Memory B cell (primary cell): ENCODE results near the gene LAMC1.

ENCODE experiments used
- ATAC-seq: fragments of 150-1000 bp; cut with Tn5 transposase; 2 replicates; pipeline ENCODE4 v1.10.0; 2021; ENCODE audit warnings: low read depth, mild to moderate bottlenecking, moderate library complexity
- DNase-seq, 2 donors: peaks; one replicate each; pipeline ENCODE4 v3.0.0; 2022; ENCODE audit warnings: low spot score in 2 of 2
- H3K27ac Mint-ChIP-seq: one replicate; pipeline ENCODE4 v1.8.0; 2022; ENCODE audit warnings: mild to moderate bottlenecking, moderate library complexity, mixed read lengths
- H3K27me3 Mint-ChIP-seq: one replicate; pipeline ENCODE4 v1.8.0; 2022; ENCODE audit warnings: mixed read lengths
- H3K36me3 Mint-ChIP-seq: one replicate; pipeline ENCODE4 v1.8.0; 2022; ENCODE audit warnings: mild to moderate bottlenecking, mixed read lengths
- H3K4me1 Mint-ChIP-seq: one replicate; pipeline ENCODE4 v1.8.0; 2022; ENCODE audit warnings: mixed read lengths
- H3K4me3 Mint-ChIP-seq: one replicate; pipeline ENCODE4 v1.8.0; 2022; ENCODE audit warnings: mild to moderate bottlenecking, moderate library complexity, mixed read lengths
- H3K9me3 Mint-ChIP-seq: one replicate; pipeline ENCODE4 v1.8.0; 2022; ENCODE audit warnings: mixed read lengths

The LAMC1 gene

DNA sequence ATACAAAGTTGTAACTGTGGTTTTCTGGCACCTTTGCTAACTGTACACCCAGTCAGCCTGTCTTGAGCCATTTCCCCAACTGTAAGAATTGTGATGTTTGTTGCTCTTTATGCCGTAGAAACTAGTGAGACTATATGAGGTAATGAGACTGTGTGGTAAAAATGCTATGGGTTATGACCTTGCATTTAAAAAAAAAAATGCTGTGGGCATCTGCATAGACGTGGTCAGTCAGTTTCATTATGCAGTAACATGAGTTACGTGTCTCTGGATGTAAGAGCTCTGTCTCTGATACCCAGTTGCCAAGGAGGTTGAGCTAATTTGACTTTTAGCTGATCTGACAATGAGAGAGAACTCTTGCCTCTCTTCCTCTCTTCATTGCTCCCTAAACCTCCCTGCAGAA lies 82.2 kb downstream of the LAMC1 start:
- peaks cover 11% of the 10 kb centered on the region for H3K36me3 Mint-ChIP-seq
- no peaks in the 10 kb centered on the region for H3K9me3 Mint-ChIP-seq
- DNase-seq (no peak), ATAC-seq (no peak)
- H3K4me3 Mint-ChIP-seq, result no peak overlapping the region
- peaks cover 16% of the 10 kb centered on the region for H3K4me1 Mint-ChIP-seq
- no peaks in the 10 kb centered on the region for H3K27me3 Mint-ChIP-seq
- H3K27ac Mint-ChIP-seq, result no peak overlapping the region

DNA sequence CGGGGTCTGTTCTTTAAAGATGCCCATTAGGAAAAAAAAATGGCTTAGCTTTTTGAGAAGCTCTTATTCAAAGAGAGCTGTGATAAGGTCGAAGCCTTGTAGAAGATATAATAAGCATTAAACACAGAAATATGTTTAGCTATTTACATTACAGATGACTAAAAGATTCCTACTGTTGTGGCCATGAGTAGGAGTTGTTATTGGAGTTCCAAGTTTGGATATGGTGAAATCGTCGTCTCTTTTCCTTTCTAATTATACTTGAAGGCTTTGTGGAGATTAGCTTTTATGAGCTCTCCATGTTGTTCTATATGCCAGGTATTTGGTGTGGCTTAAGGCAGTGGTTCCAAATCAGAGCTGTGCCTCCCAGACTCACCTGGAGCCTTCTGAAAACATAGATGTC lies 82.9 kb downstream of the LAMC1 start:
- DNase-seq, result no peak
- no peak overlapping the region for H3K27ac Mint-ChIP-seq
- no peak overlapping the region for H3K4me3 Mint-ChIP-seq
- H3K9me3 Mint-ChIP-seq, result no peaks in the 10 kb centered on the region
- peaks cover 16% of the 10 kb centered on the region for H3K4me1 Mint-ChIP-seq
- H3K27me3 Mint-ChIP-seq, result no peaks in the 10 kb centered on the region
- no peak for ATAC-seq
- peaks cover 12% of the 10 kb centered on the region for H3K36me3 Mint-ChIP-seq

DNA sequence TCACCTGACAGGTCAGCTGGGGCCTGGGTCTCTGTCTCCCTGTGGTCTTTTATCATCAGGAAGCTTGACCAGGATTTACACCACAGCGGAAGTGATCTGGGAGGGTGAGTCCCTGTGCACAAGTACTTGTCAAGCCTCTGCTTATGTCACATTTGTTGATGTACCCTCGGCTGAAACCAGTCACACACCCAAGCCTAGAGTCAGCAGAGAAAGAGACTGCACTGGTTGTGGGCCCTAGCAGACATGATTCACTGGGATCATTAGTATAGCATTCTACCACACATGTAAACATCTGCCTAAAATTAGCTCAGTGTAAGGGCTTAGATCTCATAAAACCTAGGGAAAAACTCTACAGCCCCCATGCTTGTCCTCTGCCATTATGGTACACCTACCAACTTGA lies 83.5 kb downstream of the LAMC1 start:
- no peak overlapping the region for H3K27ac Mint-ChIP-seq
- peaks cover 12% of the 10 kb centered on the region for H3K36me3 Mint-ChIP-seq
- peaks cover 14% of the 10 kb centered on the region for H3K4me1 Mint-ChIP-seq
- no peak overlapping the region for H3K4me3 Mint-ChIP-seq
- no peaks in the 10 kb centered on the region for H3K27me3 Mint-ChIP-seq
- no peaks in the 10 kb centered on the region for H3K9me3 Mint-ChIP-seq
- ATAC-seq (no peak), DNase-seq (no peak)

DNA sequence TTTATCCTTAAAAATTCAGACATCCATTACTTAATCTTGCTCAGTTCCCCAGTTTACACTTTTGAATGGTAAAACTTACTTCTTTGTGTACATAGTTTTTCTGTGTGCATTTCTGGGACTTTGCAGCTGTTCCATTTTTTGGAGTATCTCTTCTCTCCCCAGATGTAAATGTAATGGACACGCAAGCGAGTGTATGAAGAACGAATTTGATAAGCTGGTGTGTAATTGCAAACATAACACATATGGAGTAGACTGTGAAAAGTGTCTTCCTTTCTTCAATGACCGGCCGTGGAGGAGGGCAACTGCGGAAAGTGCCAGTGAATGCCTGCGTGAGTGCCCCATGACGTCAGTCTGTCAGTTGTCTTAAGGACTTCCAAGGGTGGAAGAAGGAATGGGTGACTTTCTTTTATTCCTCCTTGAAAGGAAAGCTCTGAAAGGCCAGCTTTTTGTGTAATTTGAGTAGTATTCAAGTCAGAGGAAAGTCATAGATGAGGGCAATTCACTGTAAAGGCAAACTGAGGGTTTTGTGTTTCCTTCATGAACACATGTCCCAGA lies 87.2 kb downstream of the LAMC1 start:
- DNase-seq (no peak), ATAC-seq (no peak)
- no peak overlapping the region for H3K4me3 Mint-ChIP-seq
- no peaks in the 10 kb centered on the region for H3K9me3 Mint-ChIP-seq
- peaks cover 19% of the 10 kb centered on the region for H3K36me3 Mint-ChIP-seq
- H3K4me1 Mint-ChIP-seq, result peaks cover 10% of the 10 kb centered on the region
- H3K27me3 Mint-ChIP-seq, result peaks cover under 1% of the 10 kb centered on the region
- no peak overlapping the region for H3K27ac Mint-ChIP-seq

DNA sequence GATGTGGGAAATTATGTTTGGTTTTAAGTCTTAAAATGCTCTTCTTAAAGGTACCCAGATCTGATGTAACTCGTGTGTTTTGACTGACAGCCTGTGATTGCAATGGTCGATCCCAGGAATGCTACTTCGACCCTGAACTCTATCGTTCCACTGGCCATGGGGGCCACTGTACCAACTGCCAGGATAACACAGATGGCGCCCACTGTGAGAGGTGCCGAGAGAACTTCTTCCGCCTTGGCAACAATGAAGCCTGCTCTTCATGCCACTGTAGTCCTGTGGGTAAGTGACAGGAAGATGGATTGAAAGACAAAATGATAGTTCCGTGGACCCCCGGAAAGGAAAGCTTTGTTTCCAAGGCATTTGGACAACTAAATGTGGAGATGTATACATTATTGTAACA lies 91.2 kb downstream of the LAMC1 start:
- H3K27ac Mint-ChIP-seq, result no peak overlapping the region
- no peak for ATAC-seq

DNA sequence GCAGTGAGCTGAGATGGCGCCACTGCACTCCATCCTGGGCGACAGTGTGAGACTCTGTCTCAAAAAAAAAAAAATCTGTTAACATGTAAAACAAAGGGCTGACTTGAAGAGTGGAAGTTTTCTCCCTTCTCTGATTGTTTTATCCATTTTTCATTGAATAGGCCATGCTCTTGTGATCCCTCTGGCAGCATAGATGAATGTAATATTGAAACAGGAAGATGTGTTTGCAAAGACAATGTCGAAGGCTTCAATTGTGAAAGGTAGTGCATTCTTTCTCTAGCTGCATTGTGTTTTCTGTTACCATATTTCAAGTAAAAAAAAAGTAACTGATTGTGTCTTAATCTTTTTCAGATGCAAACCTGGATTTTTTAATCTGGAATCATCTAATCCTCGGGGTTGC lies 93.2 kb downstream of the LAMC1 start:
- DNase-seq, result no peak
- Mint-ChIP-seq H3K4me3 (no peak overlapping the region), H3K4me1 (peaks cover 4% of the 10 kb centered on the region), H3K27me3 (peaks cover 3% of the 10 kb centered on the region), H3K27ac (no peak overlapping the region), H3K36me3 (peaks cover 31% of the 10 kb centered on the region), H3K9me3 (no peaks in the 10 kb centered on the region)
- no peak for ATAC-seq

More for the DNA sequence above, 91.2 kb downstream of the LAMC1 start:
- H3K9me3 Mint-ChIP-seq, result no peaks in the 10 kb centered on the region
- peaks cover 3% of the 10 kb centered on the region for H3K27me3 Mint-ChIP-seq
- H3K4me1 Mint-ChIP-seq, result peaks cover 4% of the 10 kb centered on the region
- no peak overlapping the region for H3K4me3 Mint-ChIP-seq
- no peak for DNase-seq
- peaks cover 27% of the 10 kb centered on the region for H3K36me3 Mint-ChIP-seq

DNA sequence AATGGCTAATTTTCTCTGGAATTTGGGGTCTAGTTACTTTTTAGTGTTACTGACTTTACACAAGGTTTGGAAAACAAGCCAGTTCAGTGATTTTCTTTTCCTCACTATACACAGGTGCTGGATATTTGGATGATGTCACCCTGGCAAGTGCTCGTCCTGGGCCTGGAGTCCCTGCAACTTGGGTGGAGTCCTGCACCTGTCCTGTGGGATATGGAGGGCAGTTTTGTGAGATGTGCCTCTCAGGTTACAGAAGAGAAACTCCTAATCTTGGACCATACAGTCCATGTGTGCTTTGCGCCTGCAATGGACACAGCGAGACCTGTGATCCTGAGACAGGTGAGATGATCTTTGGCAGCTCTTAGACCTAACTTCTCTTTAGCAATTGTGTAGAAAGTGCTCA lies 98.4 kb downstream of the LAMC1 start:
- DNase-seq, result no peak
- no peak for ATAC-seq
- no peaks in the 10 kb centered on the region for H3K27me3 Mint-ChIP-seq
- H3K36me3 Mint-ChIP-seq, result peaks cover 41% of the 10 kb centered on the region
- no peaks in the 10 kb centered on the region for H3K9me3 Mint-ChIP-seq
- H3K27ac Mint-ChIP-seq, result no peak overlapping the region
- no peak overlapping the region for H3K4me3 Mint-ChIP-seq
- H3K4me1 Mint-ChIP-seq, result peaks cover 18% of the 10 kb centered on the region

DNA sequence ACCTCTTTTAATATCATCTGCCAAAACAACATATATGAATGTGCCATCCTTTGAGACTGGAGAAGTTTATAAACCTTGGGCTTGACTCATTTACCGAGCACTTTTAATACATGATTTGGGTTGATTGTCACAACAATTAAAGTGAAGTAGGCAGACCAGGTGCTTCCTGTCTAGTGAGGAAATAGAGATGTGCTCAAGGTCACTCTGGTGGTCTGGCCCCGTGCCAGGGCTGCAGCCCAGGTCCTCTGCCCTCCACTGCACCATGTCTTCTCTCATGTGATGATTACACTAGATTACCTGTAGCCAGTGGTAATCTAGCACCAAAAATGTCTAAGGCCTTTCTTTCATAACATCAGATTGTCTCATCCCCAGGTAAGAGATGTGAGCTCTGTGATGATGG lies 101.0 kb downstream of the LAMC1 start:
- H3K27ac Mint-ChIP-seq, result peak overlapping the region; percentile 48
- no peaks in the 10 kb centered on the region for H3K9me3 Mint-ChIP-seq
- no peak overlapping the region for H3K4me3 Mint-ChIP-seq
- DNase-seq (no peak), ATAC-seq (peak; percentile 64)
- H3K27me3 Mint-ChIP-seq, result no peaks in the 10 kb centered on the region
- H3K4me1 Mint-ChIP-seq, result peaks cover 20% of the 10 kb centered on the region
- peaks cover 44% of the 10 kb centered on the region for H3K36me3 Mint-ChIP-seq

DNA sequence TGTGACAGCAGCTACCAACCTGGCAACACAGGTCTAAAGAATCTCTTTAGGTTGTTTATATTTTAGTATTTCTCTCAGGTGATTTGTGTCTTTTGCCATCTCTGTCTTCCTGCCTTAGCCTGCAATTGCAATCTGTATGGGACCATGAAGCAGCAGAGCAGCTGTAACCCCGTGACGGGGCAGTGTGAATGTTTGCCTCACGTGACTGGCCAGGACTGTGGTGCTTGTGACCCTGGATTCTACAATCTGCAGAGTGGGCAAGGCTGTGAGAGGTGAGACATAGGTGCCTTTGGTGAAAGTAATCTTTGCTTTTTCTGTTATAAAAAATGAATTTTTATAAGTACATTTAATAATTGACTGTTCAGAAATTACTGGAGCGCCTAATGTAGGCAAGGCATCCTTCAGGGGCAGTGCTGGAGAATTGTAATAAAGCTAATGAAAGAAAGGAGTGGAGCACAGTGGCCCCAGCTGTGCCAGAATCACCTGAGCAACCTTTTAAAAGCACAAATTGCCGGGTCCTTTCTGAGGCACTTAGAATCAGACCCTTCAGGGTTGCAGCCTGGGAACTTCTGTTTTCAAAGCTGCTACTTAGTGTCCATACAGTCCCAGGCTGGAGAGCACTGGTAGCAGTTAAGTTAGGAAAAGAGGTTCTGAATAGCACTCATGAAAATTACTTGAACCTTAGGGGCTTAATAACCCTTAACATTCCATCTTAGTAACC lies 102.2 kb downstream of the LAMC1 start:
- Mint-ChIP-seq H3K4me3 (no peak overlapping the region), H3K27me3 (no peaks in the 10 kb centered on the region)
- DNase-seq, result no peak

DNA sequence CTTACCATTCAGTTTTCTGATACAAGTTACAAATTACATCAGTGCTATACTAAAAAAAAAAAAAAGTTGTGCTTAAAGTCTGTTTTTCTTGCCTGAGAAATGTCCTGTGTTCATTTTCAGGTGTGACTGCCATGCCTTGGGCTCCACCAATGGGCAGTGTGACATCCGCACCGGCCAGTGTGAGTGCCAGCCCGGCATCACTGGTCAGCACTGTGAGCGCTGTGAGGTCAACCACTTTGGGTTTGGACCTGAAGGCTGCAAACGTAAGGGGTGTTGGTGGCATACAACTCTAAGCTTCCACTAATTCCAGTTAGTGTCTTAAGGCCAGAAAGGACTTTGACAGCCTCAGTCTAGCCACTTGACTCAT lies 102.8 kb downstream of the LAMC1 start:
- Mint-ChIP-seq H3K27ac (no peak overlapping the region), H3K27me3 (no peaks in the 10 kb centered on the region), H3K4me3 (no peak overlapping the region), H3K36me3 (peaks cover 44% of the 10 kb centered on the region), H3K9me3 (no peaks in the 10 kb centered on the region), H3K4me1 (peaks cover 20% of the 10 kb centered on the region)
- DNase-seq, result no peak
- no peak for ATAC-seq

More for the DNA sequence above, 102.2 kb downstream of the LAMC1 start:
- Mint-ChIP-seq H3K27ac (no peak overlapping the region), H3K36me3 (peaks cover 48% of the 10 kb centered on the region), H3K4me1 (peaks cover 20% of the 10 kb centered on the region), H3K9me3 (no peaks in the 10 kb centered on the region)
- ATAC-seq, result no peak

DNA sequence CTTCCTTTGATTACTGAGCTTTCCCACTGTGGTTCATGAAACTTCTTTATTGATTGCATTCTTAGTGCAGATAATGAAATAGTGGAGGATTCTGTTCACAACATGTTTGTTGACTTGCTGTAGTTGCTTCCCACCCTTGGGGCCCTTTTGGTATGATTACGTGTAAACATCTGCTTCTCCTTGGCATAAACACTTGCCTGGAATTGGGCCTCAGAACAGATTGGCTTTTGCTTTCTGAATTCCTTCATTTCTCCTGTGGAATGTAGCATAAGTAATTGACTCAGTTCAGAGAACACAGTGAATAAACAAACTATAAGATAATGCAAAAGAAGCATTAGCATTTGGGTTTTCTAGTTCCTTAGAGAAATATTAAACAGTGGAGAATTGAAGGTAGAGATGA lies 103.3 kb downstream of the LAMC1 start:
- no peaks in the 10 kb centered on the region for H3K9me3 Mint-ChIP-seq
- peaks cover 20% of the 10 kb centered on the region for H3K4me1 Mint-ChIP-seq
- H3K27me3 Mint-ChIP-seq, result no peaks in the 10 kb centered on the region
- ATAC-seq (no peak), DNase-seq (no peak)
- H3K4me3 Mint-ChIP-seq, result no peak overlapping the region
- H3K27ac Mint-ChIP-seq, result no peak overlapping the region
- peaks cover 46% of the 10 kb centered on the region for H3K36me3 Mint-ChIP-seq

DNA sequence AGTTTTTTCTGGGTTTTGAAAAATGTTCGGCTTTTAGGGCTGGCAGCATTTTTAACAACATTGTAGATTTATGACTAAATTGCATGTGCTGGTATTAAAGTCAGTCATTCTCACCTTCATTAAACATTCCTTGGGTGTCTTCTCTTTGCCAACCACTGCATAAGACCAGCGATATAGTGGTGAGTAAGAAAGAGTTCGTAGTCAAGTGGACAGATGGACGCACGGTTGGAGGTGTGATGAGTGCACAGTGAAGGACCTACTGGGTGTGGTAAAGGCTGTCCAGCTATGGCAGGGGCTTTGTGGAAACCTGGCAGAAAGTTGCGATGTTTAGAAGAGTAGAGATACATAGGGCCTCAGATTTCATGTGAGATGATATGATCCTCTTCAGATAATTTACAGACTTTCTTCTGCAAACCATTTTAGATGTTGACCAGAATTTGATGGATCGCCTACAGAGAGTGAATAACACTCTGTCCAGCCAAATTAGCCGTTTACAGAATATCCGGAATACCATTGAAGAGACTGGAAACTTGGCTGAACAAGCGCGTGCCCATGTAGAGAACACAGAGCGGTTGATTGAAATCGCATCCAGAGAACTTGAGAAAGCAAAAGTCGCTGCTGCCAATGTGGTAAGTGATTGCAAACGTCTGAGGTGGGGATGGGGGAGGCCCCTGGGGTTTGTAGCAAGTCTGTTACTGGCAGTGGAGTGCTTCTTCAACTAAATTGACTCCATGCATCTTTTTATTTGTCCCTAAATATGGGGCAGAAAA lies 106.9 kb downstream of the LAMC1 start:
- no peak overlapping the region for H3K27ac Mint-ChIP-seq
- H3K4me1 Mint-ChIP-seq, result peaks cover 2% of the 10 kb centered on the region
- peaks cover 33% of the 10 kb centered on the region for H3K36me3 Mint-ChIP-seq
- ATAC-seq, result no peak
- H3K4me3 Mint-ChIP-seq, result no peak overlapping the region
- no peaks in the 10 kb centered on the region for H3K9me3 Mint-ChIP-seq
- no peaks in the 10 kb centered on the region for H3K27me3 Mint-ChIP-seq
- no peak for DNase-seq

DNA sequence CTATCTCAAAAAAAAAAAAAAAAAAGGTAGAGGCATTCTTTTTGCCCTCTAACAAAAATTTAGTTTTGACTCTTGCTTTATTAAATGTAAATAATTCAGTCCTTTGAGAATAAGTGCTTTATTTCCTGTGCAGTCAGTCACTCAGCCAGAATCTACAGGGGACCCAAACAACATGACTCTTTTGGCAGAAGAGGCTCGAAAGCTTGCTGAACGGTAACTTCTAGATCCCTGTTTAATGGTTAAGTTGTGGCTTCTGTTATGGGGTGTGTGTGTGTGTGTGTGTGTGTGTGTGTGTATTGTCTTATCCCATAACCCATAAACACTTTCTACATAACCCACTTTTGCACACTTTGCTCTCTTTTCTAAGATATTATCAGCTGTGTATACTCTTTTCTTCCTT lies 107.9 kb downstream of the LAMC1 start:
- no peaks in the 10 kb centered on the region for H3K27me3 Mint-ChIP-seq
- ATAC-seq (no peak), DNase-seq (no peak)
- H3K4me1 Mint-ChIP-seq, result peaks cover 2% of the 10 kb centered on the region
- H3K36me3 Mint-ChIP-seq, result peaks cover 34% of the 10 kb centered on the region
- no peak overlapping the region for H3K4me3 Mint-ChIP-seq
- no peak overlapping the region for H3K27ac Mint-ChIP-seq
- H3K9me3 Mint-ChIP-seq, result no peaks in the 10 kb centered on the region

DNA sequence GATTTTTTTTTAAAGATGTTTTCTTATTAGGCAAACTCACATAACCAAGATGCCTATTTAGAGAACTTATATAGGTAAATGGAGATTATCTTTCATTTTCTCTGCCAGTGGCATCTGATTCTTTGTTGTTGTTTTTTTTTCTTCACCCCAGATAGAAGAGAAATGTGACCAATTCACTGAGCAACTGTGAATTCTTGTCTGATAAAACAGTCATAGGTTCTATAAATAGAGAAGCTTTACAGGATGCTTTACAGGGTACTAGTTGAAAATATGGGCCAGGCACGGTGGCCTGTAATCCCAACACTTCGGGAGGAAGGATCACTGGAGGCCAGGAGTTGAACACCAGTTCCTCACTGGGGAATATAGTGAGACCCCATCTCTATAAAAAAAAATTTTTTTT lies 112.1 kb downstream of the LAMC1 start:
- DNase-seq, result no peak
- no peaks in the 10 kb centered on the region for H3K4me1 Mint-ChIP-seq
- no peaks in the 10 kb centered on the region for H3K9me3 Mint-ChIP-seq
- no peak for ATAC-seq
- no peaks in the 10 kb centered on the region for H3K27me3 Mint-ChIP-seq
- no peak overlapping the region for H3K4me3 Mint-ChIP-seq
- H3K36me3 Mint-ChIP-seq, result peaks cover 18% of the 10 kb centered on the region
- no peak overlapping the region for H3K27ac Mint-ChIP-seq
